ENCODE measurements around the gene GSN.

Gene GSN

GRCh38 chr9:121246821-121247561 is 21.0 kb upstream of the GSN start:
- DNase-seq: no peak

GRCh38 chr9:121249563-121249962 is 18.4 kb upstream of the GSN start:
- no peak for DNase-seq

GRCh38 chr9:121252104-121252851 is 15.7 kb upstream of the GSN start:
- DNase-seq: no peak

GRCh38 chr9:121253162-121253561 is 14.8 kb upstream of the GSN start:
- no peak for DNase-seq

- no peak for DNase-seq
Measured at GRCh38 chr9:121253821-121254501, 14.0 kb upstream of the GSN start.

GRCh38 chr9:121259498-121259897 is 8.5 kb upstream of the GSN start:
- DNase-seq: no peak

- no peak for DNase-seq
Measured at GRCh38 chr9:121259935-121260334, 8.0 kb upstream of the GSN start.

- no peak for DNase-seq
Measured at GRCh38 chr9:121260457-121261106, 7.4 kb upstream of the GSN start.

GRCh38 chr9:121261107-121261460 is 6.9 kb upstream of the GSN start:
- DNase-seq: no peak

- no peak for DNase-seq
Measured at GRCh38 chr9:121261755-121262154, 6.2 kb upstream of the GSN start.

- DNase-seq: no peak
Measured at GRCh38 chr9:121262423-121262822, 5.5 kb upstream of the GSN start.

GRCh38 chr9:121262953-121263352 is 5.0 kb upstream of the GSN start:
- DNase-seq: no peak

- no peak for DNase-seq
Measured at GRCh38 chr9:121266356-121266755, 1.6 kb upstream of the GSN start.

GRCh38 chr9:121266906-121267650 is 884 bp upstream of the GSN start:
- no peak for DNase-seq

GRCh38 chr9:121268598-121268850 is 562 bp downstream of the GSN start:
- DNase-seq: no peak

GRCh38 chr9:121268851-121269641 is 1.1 kb downstream of the GSN start:
- no peak for DNase-seq

GRCh38 chr9:121269642-121270254 is 1.8 kb downstream of the GSN start:
- no peak for DNase-seq

GRCh38 chr9:121271368-121272341 is 3.7 kb downstream of the GSN start:
- DNase-seq: no peak

GRCh38 chr9:121272401-121272948 is 4.5 kb downstream of the GSN start:
- no peak for DNase-seq

All from NCI-H1105 treated with DMSO at 0.1 percent for 48 hours (cell line).